Bone marrow (tissue), 2 donors: ENCODE measurements around the gene TRIM51G.
"Not testable (repeated sequence)": the region's sequence is repeated elsewhere in the genome, so short reads cannot be mapped to it uniquely, and the experiment has no call there.

Experiments
- DNase-seq, 2 donors: peaks; one replicate each; lab custom pipeline; 2025; lab: John Stamatoyannopoulos, UW

Gene TRIM51G

DNA sequence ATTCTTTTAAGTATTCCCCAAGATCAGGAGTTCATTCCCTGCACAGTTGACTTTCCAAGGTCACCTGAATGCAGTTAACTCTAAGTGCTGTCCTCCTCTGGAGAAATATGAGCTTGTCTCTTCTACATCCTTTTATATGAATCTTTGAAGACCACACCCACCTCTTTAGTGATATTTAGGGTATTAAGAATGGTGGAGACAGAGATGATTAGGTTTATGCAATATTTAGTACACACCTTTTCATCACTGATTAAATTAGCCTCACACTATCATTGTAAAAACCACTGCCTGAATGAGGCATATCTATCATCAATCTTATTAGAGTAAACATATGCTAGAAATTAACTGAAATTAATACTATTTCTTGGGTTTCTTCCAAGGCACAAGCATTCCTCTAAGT lies at the start of gene TRIM51G:
TSS of gene TRIM51G (minus strand) at position 101 of the 400 bp plus-strand sequence. CDS start 2,190 bp downstream, outside the sequence.
- not testable (repeated sequence) for DNase-seq

DNA sequence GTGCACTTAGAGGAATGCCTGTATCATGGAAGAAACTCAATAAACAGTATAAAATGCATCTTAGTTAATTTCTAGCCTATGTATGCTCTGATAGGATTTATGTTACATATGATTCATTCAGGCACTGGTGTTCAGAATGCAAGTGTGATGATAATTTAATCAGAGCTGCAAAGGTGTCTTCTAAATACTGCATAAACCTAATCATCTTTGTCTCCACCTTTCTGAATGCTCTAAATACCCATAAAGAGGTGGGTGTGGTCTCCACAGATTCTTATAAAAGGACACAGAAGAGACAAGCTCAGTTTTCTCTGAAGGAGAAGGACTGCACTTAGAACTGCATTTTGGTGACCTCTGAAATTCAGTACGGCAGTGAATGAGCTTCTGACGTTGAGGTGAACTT lies 44.8 kb upstream of the TRIM51G start, which contains the start of gene TRIM49B:
TSS of gene TRIM49B (plus strand) at position 301 of the 400 bp plus-strand sequence. CDS start 2,777 bp downstream, outside the sequence.
- DNase-seq: not testable (repeated sequence)

GRCh38 chr11:48968592-48968991 lies 15.1 kb downstream of the TRIM51G start:
- DNase-seq: not testable (repeated sequence)

DNA sequence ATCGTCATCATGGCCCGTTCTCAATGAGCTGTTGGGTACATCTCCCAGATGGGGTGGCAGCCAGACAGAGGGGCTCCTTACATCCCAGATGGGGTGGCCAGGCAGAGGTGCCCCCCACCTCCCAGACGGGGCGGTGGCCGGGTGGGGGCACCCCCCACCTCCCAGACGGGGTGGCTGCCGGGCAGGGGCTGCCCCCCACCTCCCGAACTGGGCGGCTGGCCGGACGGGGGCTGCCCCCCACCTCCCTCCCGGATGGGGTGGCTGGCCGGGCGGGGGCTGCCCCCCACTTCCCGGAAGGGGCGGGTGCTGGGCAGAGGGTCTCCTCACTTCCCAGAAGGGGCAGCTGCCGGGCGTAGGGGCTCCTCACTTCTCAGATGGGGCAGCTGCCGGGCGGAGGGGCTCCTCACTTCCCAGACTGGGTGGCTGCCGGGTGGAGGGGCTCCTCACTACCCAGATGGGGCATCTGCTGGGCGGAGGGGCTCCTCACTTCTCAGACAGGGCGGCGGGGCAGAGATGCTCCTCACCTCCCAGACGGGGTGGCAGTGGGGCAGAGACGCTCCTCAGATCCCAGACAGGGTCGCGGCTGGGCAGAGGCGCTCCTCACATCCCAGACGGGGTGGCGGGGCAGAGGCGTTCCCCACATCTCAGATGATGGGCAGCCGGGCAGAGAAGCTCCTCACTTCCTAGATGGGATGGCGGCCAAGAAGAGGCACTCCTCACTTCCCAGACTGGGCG lies 28.2 kb downstream of the TRIM51G start:
- DNase-seq: not testable (repeated sequence)

GRCh38 chr11:48945796-48946195 lies 37.9 kb downstream of the TRIM51G start:
- not testable (repeated sequence) for DNase-seq
